Naive thymus-derived CD4-positive, alpha-beta T cell (primary cell): ENCODE data around the gene IL17RB. TPM values are rescaled to one million over a fixed set of nuclear protein-coding genes. Genes with fewer than 3 reads are reported as not detected.

ENCODE experiments used
- ATAC-seq: fragments of 150-1000 bp; cut with Tn5 transposase; 2 replicates; pipeline ENCODE4 v1.10.0; 2021; ENCODE audit warnings: mild to moderate bottlenecking, moderate library complexity
- CTCF ChIA-PET: fragments of 350-600 bp; sonication (Branson Sonifier 250); formaldehyde crosslinking; loops from one replicate; lab custom pipeline; 2021; ENCODE audit warnings: antibody characterized with exemption; lab: Charles Lee
- POLR2A ChIA-PET: fragments of 350-600 bp; sonication (Branson Sonifier 250); formaldehyde crosslinking; loops from one replicate; lab custom pipeline; 2021; ENCODE audit warnings: antibody characterized with exemption, inconsistent platforms; lab: Charles Lee
- DNase-seq, 9 donors: peaks; one replicate each; pipeline versions ENCODE4 v3.0.0 to v3.0.0-alpha.2; 2020 to 2022; ENCODE audit warnings: mixed read lengths in 1 of 9
- H3K27ac ChIP-seq: one replicate; pipeline ENCODE4 v1.7.0; 2013; ENCODE audit warnings: mild to moderate bottlenecking, low read depth, low read length, moderate library complexity
- H3K27me3 ChIP-seq, 2 donors: one replicate each; pipeline ENCODE4 v1.7.0; 2013; ENCODE audit warnings: low read length in 2 of 2, mild to moderate bottlenecking in 2 of 2, moderate library complexity in 2 of 2; ENCODE audit not compliant: control insufficient read depth in 2 of 2, insufficient read depth in 2 of 2
- H3K36me3 ChIP-seq, 3 experiments: 1 replicate in 2 of 3; 2 replicates in 1 of 3; pipeline ENCODE4 v1.7.0; 2013; ENCODE audit warnings: low read length in 3 of 3, mild to moderate bottlenecking in 3 of 3, moderate library complexity in 1 of 3; ENCODE audit not compliant: insufficient read depth in 3 of 3, control insufficient read depth in 2 of 3
- H3K4me1 ChIP-seq, 2 donors: one replicate each; pipeline ENCODE4 v1.7.0; 2013; ENCODE audit warnings: low read length in 2 of 2, mild to moderate bottlenecking in 2 of 2, moderate library complexity in 1 of 2; ENCODE audit not compliant: control insufficient read depth in 2 of 2, insufficient read depth in 2 of 2
- H3K4me3 ChIP-seq: 2 replicates; pipeline ENCODE4 v1.7.0; 2013; ENCODE audit warnings: mild to moderate bottlenecking, low read length
- H3K9me3 ChIP-seq, 3 experiments: 1 replicate in 2 of 3; 2 replicates in 1 of 3; pipeline ENCODE4 v1.7.0; 2013; ENCODE audit warnings: low read length in 3 of 3; ENCODE audit not compliant: control insufficient read depth in 2 of 3
- H3K27ac Mint-ChIP-seq, 9 donors: one replicate each; pipeline ENCODE4 v1.8.0; 2020 to 2022; ENCODE audit warnings: mixed read lengths in 9 of 9, mild to moderate bottlenecking in 8 of 9, moderate library complexity in 5 of 9, inconsistent platforms in 2 of 9
- H3K27me3 Mint-ChIP-seq, 5 donors: one replicate each; pipeline ENCODE4 v1.8.0; 2021 to 2022; ENCODE audit warnings: mixed read lengths in 5 of 5, mild to moderate bottlenecking in 1 of 5
- H3K36me3 Mint-ChIP-seq, 5 donors: one replicate each; pipeline ENCODE4 v1.8.0; 2020 to 2022; ENCODE audit warnings: mixed read lengths in 5 of 5, mild to moderate bottlenecking in 3 of 5, inconsistent platforms in 1 of 5
- H3K4me1 Mint-ChIP-seq, 7 donors: one replicate each; pipeline ENCODE4 v1.8.0; 2020 to 2022; ENCODE audit warnings: mixed read lengths in 7 of 7, mild to moderate bottlenecking in 3 of 7, inconsistent platforms in 1 of 7
- H3K4me3 Mint-ChIP-seq, 10 donors: one replicate each; pipeline ENCODE4 v1.8.0; 2020 to 2022; ENCODE audit warnings: mild to moderate bottlenecking in 10 of 10, mixed read lengths in 10 of 10, moderate library complexity in 6 of 10, inconsistent platforms in 2 of 10
- H3K9me3 Mint-ChIP-seq, 11 donors: one replicate each; pipeline ENCODE4 v1.8.0; 2020 to 2022; ENCODE audit warnings: mixed read lengths in 11 of 11, mild to moderate bottlenecking in 4 of 11, inconsistent platforms in 1 of 11, moderate library complexity in 1 of 11
- intact Hi-C, 2 donors: fragments of 100-400 bp; cut with micrococcal nuclease; formaldehyde crosslinking; loops; one replicate each; pipeline ENCODE4 v1.15.1; 2023
- polyA plus RNA-seq, 2 donors: library from polyadenylated mRNA; unstranded; fragments of 300-500 nt; fragmentation: Illumina TruSeq; gene quantifications; one replicate each; pipeline ENCODE4 v1.2.3, GENCODE V29; 2021
- total RNA-seq, 6 experiments: library from RNA in 5 of 6; stranded (reverse) in 5 of 6; gene quantifications; 1 replicate in 5 of 6; 2 replicates in 1 of 6; pipeline ENCODE4 v1.2.3 and lab custom pipeline; 2021 to 2026

IL17RB gene
- total and polyA plus RNA-seq, 7 experiments from 2014 or later, result 0.22 to 6.0 (median 0.59) TPM; not detected in 3

- intact Hi-C loops, result no loop called here
- Mint-ChIP-seq H3K4me1 (no peaks in the 10 kb centered on the region), H3K9me3 (no peaks in the 10 kb centered on the region), H3K4me3 (no peak overlapping the region), H3K27me3 (peaks cover 0 to 16% (median 6%) of the 10 kb centered on the region in 5 donors), H3K27ac (no peak overlapping the region), H3K36me3 (no peaks in the 10 kb centered on the region)
- ATAC-seq, result peak; percentile 28
- Histone ChIP-seq H3K36me3 (no peaks in the 10 kb centered on the region), H3K4me3 (no peak overlapping the region), H3K27me3 (no peaks in the 10 kb centered on the region), H3K9me3 (no peaks in the 10 kb centered on the region), H3K4me1 (no peaks in the 10 kb centered on the region), H3K27ac (no peak overlapping the region)
- ChIA-PET POLR2A (interaction anchor here (0.6 kb wide), 1 partner anchor 581 kb away, joined by 3 read pairs; no protein-coding TSS in a partner anchor), CTCF (no interaction called here)
- no peak for DNase-seq
These were observed 9.0 kb upstream of the IL17RB start for GRCh38 chr3:53837331-53837730.

- ChIA-PET CTCF (no interaction called here), POLR2A (interaction anchor here (0.6 kb wide), 1 partner anchor 63 kb away, joined by 3 read pairs; no protein-coding TSS in a partner anchor)
- H3K36me3 Mint-ChIP-seq, result no peaks in the 10 kb centered on the region
- H3K9me3 Mint-ChIP-seq, result no peaks in the 10 kb centered on the region
- Histone ChIP-seq H3K36me3 (no peaks in the 10 kb centered on the region), H3K9me3 (no peaks in the 10 kb centered on the region), H3K4me1 (no peaks in the 10 kb centered on the region), H3K27me3 (peaks cover 0 to 7% of the 10 kb centered on the region in 2 donors), H3K27ac (no peak overlapping the region), H3K4me3 (no peak overlapping the region)
- intact Hi-C loops, result no loop called here
- no peak for DNase-seq
- no peaks in the 10 kb centered on the region for H3K4me1 Mint-ChIP-seq
- peaks cover 19 to 48% (median 36%) of the 10 kb centered on the region in 5 donors for H3K27me3 Mint-ChIP-seq
- H3K27ac Mint-ChIP-seq, result no peak overlapping the region
- no peak for ATAC-seq
- no peak overlapping the region for H3K4me3 Mint-ChIP-seq
These were observed 5.1 kb upstream of the IL17RB start for GRCh38 chr3:53841296-53841695.

- CTCF ChIA-PET, result no interaction called here
- Mint-ChIP-seq H3K27me3 (peaks cover 25 to 59% (median 45%) of the 10 kb centered on the region in 5 donors), H3K36me3 (no peaks in the 10 kb centered on the region), H3K4me3 (no peak overlapping the region), H3K27ac (no peak overlapping the region), H3K4me1 (peaks cover 0 to 8% (median 0%) of the 10 kb centered on the region in 7 donors), H3K9me3 (no peaks in the 10 kb centered on the region)
- no peaks in the 10 kb centered on the region for H3K4me1 ChIP-seq
- POLR2A ChIA-PET, result no interaction called here
- no peaks in the 10 kb centered on the region for H3K36me3 ChIP-seq
- intact Hi-C loops, result no loop called here
- DNase-seq (no peak), ATAC-seq (no peak)
- H3K4me3 ChIP-seq, result no peak overlapping the region
- no peaks in the 10 kb centered on the region for H3K9me3 ChIP-seq
- no peak overlapping the region for H3K27ac ChIP-seq
- peaks cover 0 to 13% of the 10 kb centered on the region in 2 donors for H3K27me3 ChIP-seq
These were observed 3.8 kb upstream of the IL17RB start for GRCh38 chr3:53842436-53843194.

GRCh38 chr3:53843195-53844177 is 2.9 kb upstream of the IL17RB start:
- intact Hi-C loops, result no loop called here
- H3K4me3 ChIP-seq, result no peak overlapping the region
- H3K4me1 Mint-ChIP-seq, result peaks cover 0 to 8% (median 0%) of the 10 kb centered on the region in 7 donors
- ATAC-seq, result no peak
- H3K4me1 ChIP-seq, result no peaks in the 10 kb centered on the region
- POLR2A ChIA-PET, result no interaction called here
- H3K27ac ChIP-seq, result no peak overlapping the region
- peaks cover 0 to 13% of the 10 kb centered on the region in 2 donors for H3K27me3 ChIP-seq
- no peaks in the 10 kb centered on the region for H3K36me3 ChIP-seq
- no peaks in the 10 kb centered on the region for H3K9me3 Mint-ChIP-seq
- H3K36me3 Mint-ChIP-seq, result no peaks in the 10 kb centered on the region
- peaks cover 31 to 64% (median 48%) of the 10 kb centered on the region in 5 donors for H3K27me3 Mint-ChIP-seq
- H3K4me3 Mint-ChIP-seq, result peak overlapping the region in 1 of 10 donors; percentile 8
- CTCF ChIA-PET, result no interaction called here
- no peak overlapping the region for H3K27ac Mint-ChIP-seq
- DNase-seq, result no peak
- no peaks in the 10 kb centered on the region for H3K9me3 ChIP-seq

- Mint-ChIP-seq H3K27me3 (peaks cover 39 to 70% (median 52%) of the 10 kb centered on the region in 5 donors), H3K36me3 (peaks cover 0 to 3% (median 0%) of the 10 kb centered on the region in 5 donors), H3K27ac (no peak overlapping the region), H3K9me3 (no peaks in the 10 kb centered on the region), H3K4me1 (peaks cover 0 to 8% (median 0%) of the 10 kb centered on the region in 7 donors), H3K4me3 (peak overlapping the region in 7 of 10 donors; percentile 12 to 69 (median 47))
- ChIA-PET POLR2A (no interaction called here), CTCF (no interaction called here)
- no peaks in the 10 kb centered on the region for H3K9me3 ChIP-seq
- no peak for ATAC-seq
- DNase-seq, result no peak
- intact Hi-C loops, result no loop called here
- H3K27me3 ChIP-seq, result peaks cover 0 to 13% of the 10 kb centered on the region in 2 donors
- no peaks in the 10 kb centered on the region for H3K36me3 ChIP-seq
- H3K4me1 ChIP-seq, result no peaks in the 10 kb centered on the region
- H3K27ac ChIP-seq, result no peak overlapping the region
- no peak overlapping the region for H3K4me3 ChIP-seq
These were observed 1.9 kb upstream of the IL17RB start for GRCh38 chr3:53844262-53845102.
